HG03103 (cell line): ENCODE results near the gene ME3.

Experiments used
- ATAC-seq: cut with Tn5 transposase; IDR thresholded peaks from one replicate; pipeline ENCODE4 v1.9.1; 2021; ENCODE audit warnings: low read depth; ENCODE audit not compliant: unreplicated experiment

The ME3 gene

DNA sequence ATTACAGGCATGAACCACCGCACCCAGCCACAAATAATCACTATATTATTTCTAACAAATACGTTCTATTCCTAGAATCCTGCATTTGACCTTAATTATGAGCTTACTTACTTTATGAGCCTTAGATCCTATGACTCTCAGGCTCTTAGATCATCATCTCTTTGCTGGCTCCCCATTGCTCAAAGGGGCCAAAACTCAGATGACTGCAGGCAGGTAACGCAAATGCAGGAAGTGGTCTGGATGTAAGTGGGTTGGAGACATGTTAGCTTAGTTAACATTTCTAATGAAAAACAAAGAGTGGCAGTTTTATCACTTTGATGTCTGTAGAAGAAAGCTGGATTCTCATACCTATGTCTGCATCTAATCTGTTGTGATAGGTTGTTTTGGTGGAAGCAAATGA, 274.3 kb downstream of the ME3 start:
- no peak for ATAC-seq

DNA sequence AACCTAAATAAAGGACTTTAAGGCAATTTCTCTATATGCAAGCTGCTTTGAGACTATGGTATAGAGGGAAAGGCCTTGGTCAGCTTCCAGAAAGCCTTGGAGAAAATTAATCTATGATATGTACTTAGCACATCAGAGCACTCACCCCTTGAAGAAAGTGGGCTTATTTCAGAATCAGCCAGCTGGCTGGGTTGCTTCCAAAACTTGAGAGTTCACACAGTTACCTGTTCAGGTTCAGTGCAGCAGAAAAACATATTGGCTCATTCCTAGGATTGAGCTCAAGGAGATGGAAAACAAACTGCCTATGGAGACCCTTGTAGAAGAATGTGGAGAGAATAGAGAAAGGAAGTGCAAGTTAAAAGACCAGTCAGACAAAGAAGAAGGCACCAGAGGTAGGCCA, 275.1 kb downstream of the ME3 start:
- no peak for ATAC-seq

GRCh38 chr11:86396396-86396795, 276.0 kb downstream of the ME3 start:
- ATAC-seq: no peak

DNA sequence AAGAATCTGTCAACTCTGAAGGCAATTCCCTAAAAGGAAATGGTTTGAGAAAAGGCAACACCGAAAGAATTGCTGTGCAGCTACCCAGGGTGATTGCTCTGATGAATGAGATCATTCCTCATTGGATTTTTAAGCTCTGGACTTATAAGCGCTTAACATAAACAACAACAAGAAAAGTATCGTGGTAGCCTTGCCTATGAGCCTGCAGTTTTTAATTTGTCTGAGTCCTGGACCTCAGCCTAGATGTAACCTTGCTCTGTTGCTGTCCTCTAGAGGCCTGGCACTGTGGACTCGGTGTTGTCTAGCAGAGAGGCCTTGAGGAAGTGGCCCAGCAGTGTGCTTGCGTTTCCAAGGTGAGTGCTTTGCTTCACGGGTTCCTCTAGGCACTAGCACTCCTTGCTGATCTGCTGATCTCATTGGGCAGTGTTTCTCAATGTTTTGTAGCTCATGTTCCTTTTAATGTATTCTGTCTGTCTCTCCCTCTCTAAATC, 277.3 kb downstream of the ME3 start:
- no peak for ATAC-seq
